ENCODE data around the gene DNAJA3.

DNA sequence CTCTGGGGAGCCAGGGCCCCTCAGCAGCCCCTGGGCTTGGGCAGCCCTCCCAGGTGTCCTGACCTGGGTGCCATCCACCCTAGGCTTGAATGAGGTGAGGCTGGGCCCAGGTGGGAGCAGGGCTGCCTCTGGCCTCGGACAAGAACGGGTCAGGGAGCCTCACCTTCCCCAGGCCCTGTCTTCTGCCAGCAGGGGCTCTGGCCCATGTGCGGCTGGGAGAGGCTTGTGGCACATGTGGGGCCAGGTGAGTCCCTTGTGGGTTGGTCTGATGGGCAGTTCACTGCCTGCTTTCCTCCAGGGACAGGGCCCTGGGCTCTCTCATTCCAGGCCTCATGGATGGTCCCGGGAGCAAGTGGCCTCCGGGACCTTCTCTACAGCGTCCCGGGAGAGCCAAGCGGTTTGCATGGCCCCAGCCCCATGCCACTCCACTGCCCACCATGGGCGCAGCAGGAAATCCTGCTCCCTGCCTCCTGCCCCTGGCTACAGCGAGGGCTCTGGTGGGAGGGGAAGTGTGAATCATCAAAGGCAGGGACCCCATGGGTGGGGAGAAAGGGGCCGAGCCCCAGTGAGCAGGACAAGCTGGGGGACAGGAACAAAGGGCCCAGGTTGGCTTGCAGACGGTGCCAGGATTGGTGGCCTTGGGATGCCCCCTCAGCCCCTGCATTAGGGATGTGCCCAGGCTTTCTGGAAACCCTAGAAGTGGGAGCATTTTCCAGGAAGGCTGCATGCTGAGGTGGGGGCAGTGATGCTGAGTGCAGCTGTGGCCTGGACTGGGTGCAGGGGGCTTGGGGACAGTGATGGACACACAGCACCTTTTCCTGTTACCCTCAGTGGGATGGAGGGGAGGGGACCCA is 41.9 kb upstream of the DNAJA3 start:
- TF ChIP-seq, protein P1, sequence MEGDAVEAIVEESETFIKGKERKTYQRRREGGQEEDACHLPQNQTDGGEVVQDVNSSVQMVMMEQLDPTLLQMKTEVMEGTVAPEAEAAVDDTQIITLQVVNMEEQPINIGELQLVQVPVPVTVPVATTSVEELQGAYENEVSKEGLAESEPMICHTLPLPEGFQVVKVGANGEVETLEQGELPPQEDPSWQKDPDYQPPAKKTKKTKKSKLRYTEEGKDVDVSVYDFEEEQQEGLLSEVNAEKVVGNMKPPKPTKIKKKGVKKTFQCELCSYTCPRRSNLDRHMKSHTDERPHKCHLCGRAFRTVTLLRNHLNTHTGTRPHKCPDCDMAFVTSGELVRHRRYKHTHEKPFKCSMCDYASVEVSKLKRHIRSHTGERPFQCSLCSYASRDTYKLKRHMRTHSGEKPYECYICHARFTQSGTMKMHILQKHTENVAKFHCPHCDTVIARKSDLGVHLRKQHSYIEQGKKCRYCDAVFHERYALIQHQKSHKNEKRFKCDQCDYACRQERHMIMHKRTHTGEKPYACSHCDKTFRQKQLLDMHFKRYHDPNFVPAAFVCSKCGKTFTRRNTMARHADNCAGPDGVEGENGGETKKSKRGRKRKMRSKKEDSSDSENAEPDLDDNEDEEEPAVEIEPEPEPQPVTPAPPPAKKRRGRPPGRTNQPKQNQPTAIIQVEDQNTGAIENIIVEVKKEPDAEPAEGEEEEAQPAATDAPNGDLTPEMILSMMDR (IDR thresholded peaks at IDR 0.05) = no peak
- no peak for TF ChIP-seq ZFX (IDR thresholded peaks at IDR 0.05; ENCODE audit: borderline replicate concordance)
